Endometrial microvascular endothelial cells (primary cell): Measurements from ENCODE around the gene DAG1. TPM values are rescaled to one million over a fixed set of nuclear protein-coding genes. Genes with fewer than 3 reads are reported as not detected.
"Not testable (repeated sequence)": the region's sequence is repeated elsewhere in the genome, so short reads cannot be mapped to it uniquely, and the experiment has no call there.

Source experiments
- in situ Hi-C: cut with HindIII; loops from 2 replicates; pipeline ENCODE4 v1.10.0; 2017; ENCODE audit warnings: low sequenced_read_pairs, low pct_unique_long_range_greater_than_20kb; ENCODE audit errors: inconsistent ontology term
- total RNA-seq: library from RNA; depleted of rRNA; stranded (reverse); fragments of >200 nt; gene quantifications from one replicate; pipeline ENCODE4 v1.2.3, GENCODE V29; 2015; ENCODE audit errors: inconsistent ontology term

DAG1 gene
- total RNA-seq, 1 donor from 2014 or later: 107 TPM

- in situ Hi-C loops: no loop called here
These were observed 4.0 kb upstream of the DAG1 start for GRCh38 chr3:49466085-49466484.

DNA sequence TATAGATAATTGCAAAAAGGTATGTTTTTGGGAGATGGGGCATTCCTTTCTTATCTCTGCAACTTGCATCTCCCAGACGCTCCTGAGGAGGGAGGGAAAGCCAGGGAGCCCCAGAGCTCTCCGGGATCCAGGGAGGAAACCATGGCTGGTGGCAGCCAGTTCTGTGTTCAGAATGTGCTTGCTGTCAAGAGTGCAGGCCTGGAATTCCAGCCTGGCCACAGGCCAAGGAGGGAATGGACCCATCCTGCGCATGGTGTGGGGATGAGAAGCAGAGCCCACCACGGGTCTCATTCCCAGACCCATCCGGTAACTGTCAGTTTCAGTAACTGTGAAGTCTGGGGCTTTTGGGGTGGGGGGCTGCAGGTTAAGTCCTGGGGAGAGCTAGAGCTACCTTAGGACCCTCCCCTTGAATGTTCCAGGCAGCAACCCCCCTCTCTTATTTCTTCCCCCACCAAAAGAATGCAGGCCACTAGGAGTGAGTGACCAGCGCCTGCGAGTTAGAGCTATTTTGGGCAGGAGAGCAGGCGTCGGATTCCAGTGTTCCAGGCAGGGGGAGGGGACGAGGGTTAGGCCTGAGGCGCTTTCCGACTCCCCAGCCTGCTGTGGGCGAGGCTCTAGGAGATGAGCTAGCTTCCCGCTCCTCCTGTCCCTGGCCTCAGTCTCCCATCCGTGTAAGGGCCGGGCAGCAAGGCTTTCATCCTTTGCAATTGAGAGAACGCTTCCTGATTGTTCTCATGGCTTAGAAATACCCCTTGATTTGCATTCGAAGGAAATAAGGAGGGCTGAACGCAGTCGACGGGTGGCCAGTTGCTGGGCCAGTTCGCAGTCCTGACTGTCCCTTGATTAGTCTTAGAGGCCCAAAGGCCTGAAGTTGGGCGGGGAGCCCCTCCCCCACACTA, 781 bp upstream of the DAG1 start:
- in situ Hi-C loops: no loop called here

GRCh38 chr3:49470714-49471420, 800 bp downstream of the DAG1 start:
- in situ Hi-C loops: no loop called here

- in situ Hi-C loops: no loop called here
These were observed 1.9 kb downstream of the DAG1 start for GRCh38 chr3:49471856-49472495.

GRCh38 chr3:49476563-49476962, 6.5 kb downstream of the DAG1 start:
- in situ Hi-C loops: no loop called here

DNA sequence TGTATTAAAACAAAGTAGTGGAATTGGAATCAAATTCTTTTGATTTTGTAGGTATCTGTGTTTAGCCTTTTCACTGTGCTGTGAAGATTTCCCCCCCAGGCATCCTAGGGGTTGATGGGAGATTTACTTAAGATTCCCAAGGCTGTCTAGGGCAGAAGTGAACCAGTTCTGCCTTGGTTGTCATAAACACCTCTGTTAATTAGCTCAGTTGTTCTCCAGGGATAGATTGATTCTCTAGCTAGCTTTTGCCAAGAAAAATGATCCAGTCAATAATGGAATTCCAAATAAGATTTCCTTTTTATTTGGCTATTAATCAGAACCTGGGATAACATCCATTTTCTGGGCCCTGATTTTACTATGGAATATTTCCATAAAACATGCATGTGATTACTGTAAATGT, 12.7 kb downstream of the DAG1 start:
- in situ Hi-C loops: no loop called here

- in situ Hi-C loops: no loop called here
These were observed 14.4 kb downstream of the DAG1 start for GRCh38 chr3:49484471-49484870.

DNA sequence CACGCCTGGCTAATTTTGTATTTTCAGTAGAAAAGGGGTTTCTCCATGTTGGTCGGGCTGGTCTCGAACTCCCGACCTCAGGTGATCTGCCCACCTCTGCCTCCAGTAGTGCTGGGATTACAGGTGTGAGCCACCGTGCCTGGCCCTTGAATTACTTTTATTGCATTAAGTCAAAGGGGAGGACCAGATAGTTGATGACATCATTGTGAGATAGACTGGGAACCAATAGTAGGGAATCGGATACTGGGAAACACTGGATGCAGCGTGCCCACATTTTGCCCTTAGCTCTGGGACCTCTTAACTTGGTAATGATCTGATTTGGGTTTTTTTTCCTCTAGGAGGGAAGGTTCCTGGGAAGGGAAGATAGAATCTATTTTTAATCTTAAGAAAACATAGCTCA, 19.2 kb downstream of the DAG1 start:
- in situ Hi-C loops: no loop called here

- in situ Hi-C loops: no loop called here
These were observed 22.9 kb downstream of the DAG1 start for GRCh38 chr3:49492969-49493368.

- in situ Hi-C loops: no loop called here
These were observed 23.8 kb downstream of the DAG1 start for GRCh38 chr3:49493901-49494300.

DNA sequence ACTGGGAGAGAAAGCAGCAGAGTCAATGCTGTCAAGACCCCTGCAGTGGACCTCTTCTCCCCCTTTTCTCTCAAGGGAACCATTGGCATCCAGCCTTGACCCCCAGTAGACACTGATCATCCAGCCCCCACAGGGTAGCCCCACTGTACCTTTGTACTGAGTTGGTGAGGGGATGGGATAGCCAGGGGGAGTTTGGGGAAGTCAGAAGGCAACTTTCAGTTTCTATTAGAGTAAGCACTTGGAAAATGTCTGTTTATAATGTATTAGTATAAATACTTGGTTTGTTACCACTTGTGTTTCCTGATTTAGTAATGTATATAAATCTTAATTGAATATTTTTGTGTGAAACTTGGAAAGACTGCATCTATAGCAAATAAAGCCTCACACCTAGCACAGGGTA, 25.0 kb downstream of the DAG1 start:
- in situ Hi-C loops: no loop called here

DNA sequence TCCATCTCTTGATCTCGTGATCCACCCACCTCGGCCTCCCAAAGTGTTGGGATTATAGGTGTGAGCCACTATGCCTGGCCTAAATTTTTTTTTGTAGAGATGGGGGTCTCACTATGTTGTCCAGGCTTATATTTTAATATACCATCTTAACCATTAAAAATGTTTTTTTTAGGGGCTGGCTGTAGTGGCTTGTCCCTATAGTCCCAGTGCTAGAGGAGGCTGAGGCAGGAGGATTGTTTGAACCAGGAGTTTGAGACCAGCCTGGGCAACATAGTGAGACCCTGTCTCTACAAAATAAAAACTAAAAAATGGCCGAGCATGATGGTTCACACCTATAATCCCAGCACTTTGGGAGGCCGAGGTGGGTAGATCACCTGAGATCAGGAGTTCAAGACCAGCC, 26.8 kb downstream of the DAG1 start:
- in situ Hi-C loops: not testable (repeated sequence)

DNA sequence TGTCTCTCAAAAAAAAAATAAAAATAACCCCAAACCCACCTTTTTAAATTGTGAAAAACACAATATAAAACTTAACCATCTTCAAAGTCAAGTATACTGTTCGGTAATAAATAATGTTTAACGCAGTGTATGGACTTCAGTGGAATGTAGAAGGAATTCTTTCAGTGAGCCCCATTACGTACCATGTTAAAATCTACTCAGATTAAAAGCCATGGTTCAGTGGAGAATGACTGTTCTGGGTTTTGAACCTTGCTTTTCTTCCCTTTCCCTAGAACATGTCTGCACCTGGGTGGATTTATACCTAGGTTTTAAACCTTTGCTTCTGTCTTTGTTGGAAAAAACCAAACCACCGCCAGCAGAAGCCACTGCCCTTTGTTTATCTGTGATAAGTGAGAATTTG, 27.5 kb downstream of the DAG1 start:
- in situ Hi-C loops: no loop called here

GRCh38 chr3:49498239-49498638, 28.2 kb downstream of the DAG1 start:
- in situ Hi-C loops: no loop called here

DNA sequence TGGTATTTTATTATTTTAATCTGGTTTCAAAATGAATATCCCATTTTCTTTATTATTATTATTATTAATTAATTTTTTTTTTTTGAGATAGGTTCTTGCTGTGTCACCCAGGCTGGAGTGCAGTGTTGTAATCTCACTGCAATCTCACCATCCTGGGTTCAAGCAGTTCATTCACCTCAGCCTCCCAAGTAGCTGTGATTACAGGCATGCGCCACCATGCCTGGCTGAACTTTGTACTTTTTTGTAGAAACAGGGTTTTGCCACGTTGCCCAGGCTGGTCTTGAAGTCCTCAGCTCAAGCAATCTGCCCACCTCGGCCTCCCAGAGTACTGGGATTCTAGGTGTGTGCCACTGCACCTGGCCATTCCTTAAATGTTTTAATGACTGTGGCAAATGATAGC, 28.6 kb downstream of the DAG1 start:
- in situ Hi-C loops: no loop called here

DNA sequence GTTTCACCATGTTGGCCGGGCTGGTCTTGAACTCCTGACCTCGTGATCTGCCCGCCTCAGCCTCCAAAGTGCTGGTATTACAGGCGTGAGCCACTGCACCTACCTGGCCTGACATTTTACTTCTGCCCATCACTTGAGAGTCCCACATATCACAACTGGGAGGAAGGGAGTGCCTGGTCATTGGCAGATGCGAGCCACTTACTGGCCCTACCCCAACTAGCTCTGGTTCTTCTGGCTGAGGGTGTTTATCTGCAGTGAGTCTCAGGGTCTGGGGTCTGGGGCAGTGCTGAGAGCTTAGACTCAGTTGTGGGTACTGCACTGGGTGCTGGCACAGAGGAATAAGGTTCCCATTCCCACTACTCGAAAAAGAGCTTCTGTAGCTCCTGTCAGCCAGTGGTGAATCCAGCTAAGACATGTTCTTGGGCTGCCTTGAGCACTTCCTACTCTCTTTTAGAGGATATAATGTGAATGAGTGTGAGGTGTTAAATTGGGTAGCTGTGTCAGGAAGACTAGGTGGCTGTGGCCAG, 30.2 kb downstream of the DAG1 start:
- in situ Hi-C loops: no loop called here

DNA sequence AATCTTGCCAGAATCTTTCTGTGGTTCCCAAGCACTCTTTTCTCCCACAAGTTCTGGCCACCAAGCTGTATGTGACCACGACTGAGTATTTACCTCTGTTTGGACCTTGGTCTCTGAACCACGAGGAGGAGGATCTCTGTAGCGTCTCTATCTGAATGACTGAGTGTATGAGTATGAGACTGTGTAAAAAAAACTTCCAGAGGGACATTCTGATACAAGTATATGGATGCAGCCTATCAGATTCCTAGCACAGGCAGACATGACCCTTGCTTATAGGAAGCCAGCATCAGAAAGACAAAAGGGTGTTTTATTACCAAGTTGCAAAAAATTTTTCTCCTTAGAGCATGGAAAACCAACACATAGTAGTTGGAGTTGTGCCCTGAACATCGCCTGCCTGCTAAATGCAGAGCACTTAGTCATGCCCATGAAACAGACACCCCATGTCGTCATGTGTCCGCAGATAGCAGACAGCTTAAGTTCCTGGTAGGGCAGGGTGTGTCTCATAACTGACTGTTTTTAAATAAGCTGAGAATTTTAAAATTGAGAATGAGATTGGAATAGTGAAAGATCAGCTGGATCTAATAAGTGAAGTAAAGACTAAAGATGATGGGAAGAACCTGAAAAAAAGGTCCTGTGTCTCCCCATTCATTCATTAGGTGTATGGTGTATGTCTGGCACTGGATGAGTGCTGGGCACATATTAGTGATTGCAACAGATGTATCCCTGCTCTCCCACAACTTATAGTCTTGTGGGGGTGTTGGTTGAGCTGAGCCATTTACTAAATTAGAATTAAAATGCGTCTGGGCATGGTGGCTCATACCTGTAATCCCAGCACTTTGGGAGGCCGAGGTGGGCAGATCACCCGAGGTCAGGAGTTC, 30.9 kb downstream of the DAG1 start:
- in situ Hi-C loops: no loop called here

DNA sequence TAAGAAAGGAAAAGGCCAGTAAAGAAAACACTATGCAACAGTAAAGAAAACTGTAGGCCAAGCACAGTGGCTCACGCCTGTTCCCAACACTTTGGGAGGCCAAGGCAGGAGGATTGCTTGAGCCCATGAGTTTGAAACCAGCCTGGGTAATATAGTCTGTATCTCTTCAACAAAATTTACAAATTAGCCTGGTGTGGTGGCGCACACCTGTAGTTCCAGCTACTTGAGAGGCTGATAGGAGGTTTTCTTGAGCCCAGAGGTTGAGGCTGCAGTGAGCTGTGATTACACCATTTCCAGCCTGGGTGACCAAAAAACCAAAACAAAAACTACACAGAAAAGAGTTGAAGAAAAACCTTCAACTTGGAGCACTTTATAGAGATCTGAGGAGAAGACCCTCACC, 31.8 kb downstream of the DAG1 start:
- in situ Hi-C loops: no loop called here

- in situ Hi-C loops: no loop called here
These were observed 36.8 kb downstream of the DAG1 start for GRCh38 chr3:49506906-49507305.
